Measurements from ENCODE around the gene EEA1. TPM values are rescaled to one million over a fixed set of nuclear protein-coding genes. Genes with fewer than 3 reads are reported as not detected.

Gene EEA1
- total RNA-seq, 2 experiments from 2014 or later: 3.0 to 11.9 TPM

DNA sequence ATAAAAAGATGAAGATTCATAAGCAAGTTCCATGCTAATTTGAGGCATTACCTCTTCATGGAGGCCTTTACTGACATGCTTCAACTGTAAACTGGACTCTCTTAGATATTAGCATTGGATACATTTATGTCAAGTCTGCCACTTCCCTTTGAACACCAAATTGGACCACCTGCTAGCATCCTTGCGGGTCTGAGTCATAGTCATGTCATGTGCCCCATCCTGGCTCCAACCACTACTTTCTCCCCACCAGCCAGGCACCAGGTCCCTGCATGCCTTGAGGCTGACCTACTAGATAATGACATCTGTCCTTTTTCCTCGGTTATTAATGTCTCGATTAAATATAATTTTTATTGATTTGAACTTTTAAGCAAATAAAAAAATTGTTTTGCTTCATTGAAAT is 32.9 kb upstream of the EEA1 start:
- no peaks in the 10 kb centered on the region for H3K4me1 ChIP-seq (ENCODE audit: insufficient read depth, low read length, poor library complexity, severe bottlenecking)
- H3K9me3 ChIP-seq (ENCODE audit: low read length): no peaks in the 10 kb centered on the region
- BruUV-seq (replicated peaks): no TSS peak
- no peak overlapping the region for H3K27ac ChIP-seq (ENCODE audit: low read depth, low read length, poor library complexity, severe bottlenecking)
- H4K20me1 ChIP-seq (ENCODE audit: insufficient read depth, low read length): no peaks in the 10 kb centered on the region
- no peak overlapping the region for H3K4me3 ChIP-seq (ENCODE audit: low read depth, low read length, poor library complexity, severe bottlenecking)
- H3K36me3 ChIP-seq (ENCODE audit: insufficient read depth, low read length): no peaks in the 10 kb centered on the region
- CTCF ChIA-PET (ENCODE audit: unreplicated experiment): no interaction called here
- H3K9me2 ChIP-seq (ENCODE audit: insufficient read depth, low read length): no peaks in the 10 kb centered on the region
- H3K79me2 ChIP-seq (ENCODE audit: insufficient read depth, low read depth, low read length): no peaks in the 10 kb centered on the region
- TF ChIP-seq, protein P1, sequence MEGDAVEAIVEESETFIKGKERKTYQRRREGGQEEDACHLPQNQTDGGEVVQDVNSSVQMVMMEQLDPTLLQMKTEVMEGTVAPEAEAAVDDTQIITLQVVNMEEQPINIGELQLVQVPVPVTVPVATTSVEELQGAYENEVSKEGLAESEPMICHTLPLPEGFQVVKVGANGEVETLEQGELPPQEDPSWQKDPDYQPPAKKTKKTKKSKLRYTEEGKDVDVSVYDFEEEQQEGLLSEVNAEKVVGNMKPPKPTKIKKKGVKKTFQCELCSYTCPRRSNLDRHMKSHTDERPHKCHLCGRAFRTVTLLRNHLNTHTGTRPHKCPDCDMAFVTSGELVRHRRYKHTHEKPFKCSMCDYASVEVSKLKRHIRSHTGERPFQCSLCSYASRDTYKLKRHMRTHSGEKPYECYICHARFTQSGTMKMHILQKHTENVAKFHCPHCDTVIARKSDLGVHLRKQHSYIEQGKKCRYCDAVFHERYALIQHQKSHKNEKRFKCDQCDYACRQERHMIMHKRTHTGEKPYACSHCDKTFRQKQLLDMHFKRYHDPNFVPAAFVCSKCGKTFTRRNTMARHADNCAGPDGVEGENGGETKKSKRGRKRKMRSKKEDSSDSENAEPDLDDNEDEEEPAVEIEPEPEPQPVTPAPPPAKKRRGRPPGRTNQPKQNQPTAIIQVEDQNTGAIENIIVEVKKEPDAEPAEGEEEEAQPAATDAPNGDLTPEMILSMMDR (conservative IDR thresholded peaks at IDR 0.05; ENCODE audit: low read length): no peak
- no peak for TF ChIP-seq EZH2phosphoT487 (IDR thresholded peaks at IDR 0.05; ENCODE audit: borderline replicate concordance, low read depth, low read length)
- intact Hi-C loops (cut with micrococcal nuclease; ENCODE audit: unreplicated experiment): no loop called here
- POLR2A ChIA-PET: interaction anchor here (0.7 kb wide), 1 partner anchor 55 kb away, joined by 3 read pairs; no protein-coding TSS in a partner anchor
- H3K4me2 ChIP-seq (ENCODE audit: low read length): no peak overlapping the region
- DNase-seq (ENCODE audit: low spot score): no peak
- no peak overlapping the region for H2AFZ ChIP-seq (ENCODE audit: low read length)

DNA sequence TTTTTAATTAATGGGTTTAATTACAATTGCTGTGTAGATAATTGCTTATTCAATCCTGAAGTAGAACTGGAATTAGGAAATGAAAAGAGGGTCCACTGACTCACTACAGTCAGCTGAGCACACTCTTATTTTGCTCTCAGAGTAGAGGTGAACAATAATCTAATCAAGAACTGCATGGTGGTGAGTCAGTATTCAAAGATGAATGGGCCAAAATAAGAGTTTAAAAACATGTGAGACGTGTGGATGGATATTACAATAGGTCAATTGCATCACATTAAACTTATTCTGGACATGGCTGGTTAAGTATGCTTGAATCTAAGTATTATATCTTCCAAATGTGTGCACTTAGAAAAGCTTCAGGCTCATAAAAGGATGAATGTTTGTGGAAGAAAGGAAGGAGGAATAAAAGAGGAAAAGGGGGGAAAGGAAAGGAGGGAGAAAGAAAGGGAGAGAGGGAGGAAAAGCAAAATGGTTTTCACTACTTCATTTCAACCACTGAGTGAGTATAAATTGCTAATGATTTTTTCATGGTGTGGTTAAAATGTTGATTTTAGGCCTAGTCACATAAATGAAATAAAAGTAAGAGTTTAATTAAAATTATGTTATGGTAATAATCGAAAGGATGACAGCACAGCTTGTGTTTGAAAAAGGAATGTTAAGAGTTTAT is 27.0 kb upstream of the EEA1 start:
- no peak overlapping the region for H3K4me3 ChIP-seq (ENCODE audit: low read depth, low read length, poor library complexity, severe bottlenecking)
- ChIA-PET CTCF (ENCODE audit: unreplicated experiment) (interaction anchor here (0.6 kb wide), 1 partner anchor 652 kb away, joined by 4 read pairs; no protein-coding TSS in a partner anchor), POLR2A (interaction anchor here (0.6 to 0.7 kb wide), 2 partner anchors 11 to 15 kb away, joined by 3 to 4 read pairs; no protein-coding TSS in a partner anchor)
- H4K20me1 ChIP-seq (ENCODE audit: insufficient read depth, low read length): no peaks in the 10 kb centered on the region
- BruUV-seq (replicated peaks): no TSS peak
- H3K79me2 ChIP-seq (ENCODE audit: insufficient read depth, low read depth, low read length): no peaks in the 10 kb centered on the region
- no peaks in the 10 kb centered on the region for H3K4me1 ChIP-seq (ENCODE audit: insufficient read depth, low read length, poor library complexity, severe bottlenecking)
- H3K9me2 ChIP-seq (ENCODE audit: insufficient read depth, low read length): no peaks in the 10 kb centered on the region
- no peak overlapping the region for H3K27ac ChIP-seq (ENCODE audit: low read depth, low read length, poor library complexity, severe bottlenecking)
- H3K9me3 ChIP-seq (ENCODE audit: low read length): no peaks in the 10 kb centered on the region
- no peak overlapping the region for H2AFZ ChIP-seq (ENCODE audit: low read length)
- intact Hi-C loops (cut with micrococcal nuclease; ENCODE audit: unreplicated experiment): no loop called here
- no peak overlapping the region for H3K4me2 ChIP-seq (ENCODE audit: low read length)
- TF ChIP-seq, protein P1 (conservative IDR thresholded peaks at IDR 0.05; ENCODE audit: low read length): no peak
- TF ChIP-seq EZH2phosphoT487 (IDR thresholded peaks at IDR 0.05; ENCODE audit: borderline replicate concordance, low read depth, low read length): no peak
- DNase-seq (ENCODE audit: low spot score): no peak
- no peaks in the 10 kb centered on the region for H3K36me3 ChIP-seq (ENCODE audit: insufficient read depth, low read length)

DNA sequence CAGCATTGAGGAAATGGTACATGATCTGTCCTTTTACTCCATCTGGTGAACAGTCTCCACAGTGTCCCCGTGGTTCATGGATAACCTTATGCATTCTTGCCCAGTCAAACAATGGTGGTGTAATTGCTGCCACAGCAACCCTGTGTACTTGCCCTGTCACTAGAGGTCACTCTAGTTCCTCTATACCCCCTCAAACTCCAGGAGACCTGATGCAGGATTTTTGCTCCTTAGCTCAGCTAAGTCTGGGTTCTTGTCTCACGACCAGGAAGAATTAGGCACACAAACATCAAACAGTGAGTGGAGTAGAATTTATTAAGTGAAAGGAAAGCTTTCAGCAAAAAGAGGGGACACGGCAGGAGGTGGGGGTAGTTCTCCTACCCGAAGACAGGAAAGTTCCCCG is 24.7 kb upstream of the EEA1 start:
- no peak overlapping the region for H3K4me3 ChIP-seq (ENCODE audit: low read depth, low read length, poor library complexity, severe bottlenecking)
- H3K9me3 ChIP-seq (ENCODE audit: low read length): no peaks in the 10 kb centered on the region
- intact Hi-C loops (cut with micrococcal nuclease; ENCODE audit: unreplicated experiment): no loop called here
- ChIA-PET CTCF (ENCODE audit: unreplicated experiment) (no interaction called here), POLR2A (no interaction called here)
- DNase-seq (ENCODE audit: low spot score): no peak
- H3K9me2 ChIP-seq (ENCODE audit: insufficient read depth, low read length): no peaks in the 10 kb centered on the region
- no TSS peak for BruUV-seq (replicated peaks)
- H3K79me2 ChIP-seq (ENCODE audit: insufficient read depth, low read depth, low read length): no peaks in the 10 kb centered on the region
- TF ChIP-seq EZH2phosphoT487 (IDR thresholded peaks at IDR 0.05; ENCODE audit: borderline replicate concordance, low read depth, low read length): no peak
- TF ChIP-seq, protein P1 (conservative IDR thresholded peaks at IDR 0.05; ENCODE audit: low read length): no peak; the same call in 1 of the 2 replicates
- H3K27ac ChIP-seq (ENCODE audit: low read depth, low read length, poor library complexity, severe bottlenecking): no peak overlapping the region
- no peaks in the 10 kb centered on the region for H3K4me1 ChIP-seq (ENCODE audit: insufficient read depth, low read length, poor library complexity, severe bottlenecking)
- H3K4me2 ChIP-seq (ENCODE audit: low read length): no peak overlapping the region
- H2AFZ ChIP-seq (ENCODE audit: low read length): no peak overlapping the region
- H3K36me3 ChIP-seq (ENCODE audit: insufficient read depth, low read length): no peaks in the 10 kb centered on the region
- H4K20me1 ChIP-seq (ENCODE audit: insufficient read depth, low read length): no peaks in the 10 kb centered on the region
